GM21515 (cell line): ENCODE measurements around the gene GATA5.
"Not testable (repeated sequence)": the region's sequence is repeated elsewhere in the genome, so short reads cannot be mapped to it uniquely, and the experiment has no call there.

Experiments
- ATAC-seq: cut with Tn5 transposase; IDR thresholded peaks from one replicate; pipeline ENCODE4 v1.9.1; 2021; ENCODE audit not compliant: unreplicated experiment

GATA5 gene

GRCh38 chr20:62433658-62434497 is 41.9 kb downstream of the GATA5 start:
- ATAC-seq, result no peak

DNA sequence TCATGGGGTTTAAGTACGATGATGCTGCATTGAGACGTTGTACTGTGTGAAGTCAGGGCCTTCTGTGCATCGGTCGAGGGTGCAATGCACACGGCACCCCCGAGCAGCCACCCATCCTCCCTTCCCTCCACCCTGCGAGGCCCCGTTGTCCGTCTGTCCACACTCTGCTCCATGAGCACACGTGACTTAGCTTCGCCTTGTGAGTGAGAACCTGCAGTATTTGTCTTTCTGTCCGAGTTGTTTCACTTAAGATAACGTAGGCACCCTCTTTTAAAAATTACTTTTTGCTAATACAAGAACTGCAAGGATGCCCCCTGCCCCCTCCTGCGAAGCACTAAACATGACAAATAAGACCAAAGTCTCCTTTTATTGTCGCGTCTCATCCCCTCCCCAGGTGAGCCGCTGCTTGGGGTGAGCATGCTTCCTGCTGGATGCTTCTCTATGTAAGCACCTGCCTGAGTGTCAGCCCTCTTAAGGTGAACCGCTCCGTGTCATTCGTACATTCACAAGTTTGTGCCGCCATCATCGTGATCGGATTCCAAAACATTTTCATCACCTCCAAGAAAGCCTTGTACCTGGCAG is 44.8 kb downstream of the GATA5 start:
- no peak for ATAC-seq

- ATAC-seq, result no peak
Measured at GRCh38 chr20:62430311-62430853, 45.4 kb downstream of the GATA5 start.

DNA sequence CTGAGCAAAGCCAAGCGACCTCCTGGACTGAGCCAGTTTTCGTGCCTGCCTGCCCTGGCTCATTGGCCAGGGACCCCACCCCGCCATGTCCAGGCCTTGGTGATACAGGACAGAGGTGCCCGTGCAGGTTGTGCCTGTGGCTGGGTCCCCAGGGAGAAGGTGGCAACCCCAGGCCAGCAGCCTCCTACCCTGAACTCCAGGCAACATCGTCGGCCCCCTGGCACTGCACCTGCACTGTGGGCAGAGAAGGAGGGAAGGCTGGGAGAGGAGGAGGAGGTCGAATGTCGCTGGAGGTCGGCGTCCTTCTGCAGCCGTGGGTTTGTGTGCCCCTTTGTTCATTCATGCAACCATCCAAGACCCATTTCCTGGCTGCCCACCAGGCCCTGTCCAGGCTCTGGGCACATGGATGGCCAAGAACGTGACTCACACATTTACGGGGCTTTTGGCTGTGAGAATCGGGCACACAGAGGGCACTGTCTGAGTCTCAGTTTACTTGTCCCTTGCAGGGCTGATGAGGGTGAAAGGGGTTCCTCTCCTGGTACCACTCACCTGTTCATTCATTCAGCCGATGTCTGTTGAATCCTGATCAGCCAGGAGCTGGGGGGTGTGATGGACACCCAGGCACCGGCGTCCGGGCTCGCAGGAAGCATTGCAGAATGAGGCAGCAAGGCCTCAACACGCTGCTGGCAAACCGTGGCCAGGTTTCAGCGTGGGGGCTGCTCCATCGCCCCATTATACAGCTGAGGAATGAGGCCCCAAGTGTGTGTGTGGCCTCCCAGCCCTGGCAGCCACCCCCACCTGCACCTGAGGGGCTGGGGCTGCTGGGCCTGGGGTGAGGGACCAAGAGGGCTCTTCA is 46.1 kb downstream of the GATA5 start:
- ATAC-seq, result no peak

DNA sequence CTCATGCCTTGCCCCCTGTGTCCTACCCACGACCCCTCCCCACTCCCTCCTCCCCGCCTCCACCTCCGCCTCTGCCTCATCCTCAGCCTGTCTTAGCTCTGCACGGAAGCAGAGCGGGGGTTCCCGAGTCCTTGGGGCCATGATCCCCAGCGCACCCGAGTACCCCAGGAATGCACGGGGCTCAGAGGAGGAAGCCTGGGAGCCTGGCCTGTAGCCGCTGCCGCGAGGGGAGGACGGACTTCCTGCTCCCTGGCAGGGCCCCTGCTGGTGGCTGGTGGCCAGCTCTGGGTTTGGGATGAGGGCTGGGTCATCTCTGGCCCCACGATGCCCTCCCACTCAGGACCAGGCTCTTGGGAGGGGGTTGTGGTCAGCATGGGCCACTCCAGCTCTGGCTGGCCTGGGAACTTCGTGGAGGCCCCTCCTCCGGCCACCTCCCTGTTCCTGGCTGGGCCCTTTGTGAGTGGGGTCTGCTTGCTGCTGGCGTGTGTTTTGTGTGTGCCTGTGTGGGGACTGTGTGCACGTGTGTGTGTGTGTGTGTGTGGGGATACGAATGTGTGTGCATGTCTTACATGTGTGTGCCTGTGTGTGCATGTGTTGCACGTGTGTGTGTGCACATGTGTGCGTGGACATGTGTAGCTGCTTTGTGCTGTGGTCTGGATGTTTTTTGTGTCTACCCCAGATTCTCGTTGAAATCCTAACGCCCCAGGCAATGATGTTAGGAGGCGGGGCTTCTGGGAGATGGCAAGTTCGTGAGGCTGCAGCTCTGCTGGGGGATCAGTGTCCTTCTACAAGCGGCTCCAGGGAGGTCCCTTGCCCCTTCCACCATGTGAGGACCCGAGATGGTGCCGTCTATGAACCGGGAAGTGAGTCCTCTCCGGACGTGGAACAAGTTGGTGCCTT is 47.1 kb downstream of the GATA5 start:
- ATAC-seq, result no peak

DNA sequence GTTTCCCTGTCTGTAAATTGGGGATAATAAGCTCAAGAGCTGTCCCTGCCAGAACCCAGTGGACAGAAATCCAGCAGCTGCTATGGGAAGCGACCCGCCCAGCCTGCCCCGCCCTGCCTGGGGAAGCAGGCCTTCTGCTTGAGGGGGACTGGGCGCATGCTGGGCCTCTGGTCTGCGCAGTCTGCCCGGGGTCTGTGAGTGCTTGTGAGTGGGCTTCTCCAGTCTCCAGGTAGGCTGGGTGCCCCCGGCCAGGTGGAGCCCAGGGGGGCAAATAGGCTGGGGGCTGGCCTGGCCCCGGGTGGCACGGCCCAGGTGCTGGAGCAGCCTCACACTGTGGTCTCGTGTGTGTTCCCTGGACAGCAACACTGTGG is 47.8 kb downstream of the GATA5 start:
- ATAC-seq, result no peak

GRCh38 chr20:62427172-62428001 is 48.4 kb downstream of the GATA5 start, which contains the start of gene RBBP8NL:
Gene RBBP8NL (minus strand): TSS chr20:62427539. CDS start chr20:62419647, 7,892 bp downstream.
- ATAC-seq, result no peak

DNA sequence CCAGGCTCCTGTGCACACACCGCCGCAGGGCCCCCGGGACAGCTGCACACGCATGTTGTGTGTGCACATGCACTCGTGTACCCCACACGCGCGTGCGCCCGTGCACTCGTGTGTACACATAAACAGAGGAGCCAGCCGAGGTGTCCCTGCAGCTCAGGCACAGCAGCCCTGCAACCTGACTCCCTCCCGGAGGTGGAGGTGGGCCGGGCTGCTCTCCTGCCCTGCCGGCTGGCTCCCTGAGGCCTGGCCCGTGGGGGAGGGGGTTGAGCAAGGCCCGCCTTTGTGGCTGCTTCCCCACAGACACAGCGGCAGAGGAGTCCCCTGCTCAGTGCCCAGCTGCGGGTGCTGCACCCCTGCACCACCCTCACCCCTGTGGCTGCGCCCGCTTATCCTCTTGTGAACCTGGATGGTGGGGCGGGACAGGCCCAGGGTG is 49.1 kb downstream of the GATA5 start:
- no peak for ATAC-seq

GRCh38 chr20:62426059-62426348 is 49.8 kb downstream of the GATA5 start:
- ATAC-seq, result not testable (repeated sequence)

GRCh38 chr20:62425281-62426058 is 50.3 kb downstream of the GATA5 start:
- no peak for ATAC-seq

DNA sequence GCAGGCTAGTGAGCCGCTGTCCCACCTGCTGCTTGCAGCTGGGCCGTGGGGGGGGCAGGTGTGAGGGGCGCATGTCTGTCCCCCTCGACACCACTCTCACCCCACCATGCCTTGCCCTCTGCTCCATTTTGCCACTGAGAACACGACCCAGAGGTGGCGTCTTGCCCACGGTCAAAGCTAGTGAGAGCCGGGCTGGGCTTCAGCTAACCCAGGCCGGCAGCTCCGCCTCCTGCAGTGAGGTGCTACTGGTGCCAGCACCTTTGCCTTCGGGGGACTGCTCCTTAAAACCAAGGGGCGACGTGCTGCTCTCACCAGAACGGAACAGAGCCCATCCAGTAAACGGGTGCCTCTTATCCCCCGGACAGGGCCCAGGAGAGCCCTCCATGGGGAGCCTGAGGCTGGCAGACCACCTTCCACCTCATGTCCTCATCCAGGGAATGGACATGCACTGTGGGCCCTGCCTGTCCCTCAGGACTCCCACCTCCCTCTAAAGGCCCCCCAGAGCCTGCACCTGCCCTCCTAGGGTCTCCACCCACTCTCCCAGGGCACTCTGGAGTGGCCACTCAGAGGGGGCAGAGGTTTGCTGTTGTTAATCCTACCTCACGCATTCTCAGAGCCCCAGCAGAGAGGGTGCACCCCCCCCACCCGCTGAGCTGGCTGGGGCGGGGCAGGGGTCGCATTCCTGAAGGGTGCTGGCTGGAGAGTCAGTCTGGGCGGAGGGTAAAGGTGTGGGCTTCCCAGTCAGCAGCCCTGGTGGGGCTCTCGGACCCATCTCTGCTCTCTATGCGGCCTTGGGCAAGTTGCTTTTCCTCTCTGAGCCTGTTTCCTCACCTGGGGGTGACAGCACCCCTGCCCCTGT is 51.3 kb downstream of the GATA5 start:
- no peak for ATAC-seq

- no peak for ATAC-seq
Measured at GRCh38 chr20:62423326-62423706, 52.5 kb downstream of the GATA5 start.

- ATAC-seq, result no peak
Measured at GRCh38 chr20:62422636-62423325, 53.0 kb downstream of the GATA5 start.

DNA sequence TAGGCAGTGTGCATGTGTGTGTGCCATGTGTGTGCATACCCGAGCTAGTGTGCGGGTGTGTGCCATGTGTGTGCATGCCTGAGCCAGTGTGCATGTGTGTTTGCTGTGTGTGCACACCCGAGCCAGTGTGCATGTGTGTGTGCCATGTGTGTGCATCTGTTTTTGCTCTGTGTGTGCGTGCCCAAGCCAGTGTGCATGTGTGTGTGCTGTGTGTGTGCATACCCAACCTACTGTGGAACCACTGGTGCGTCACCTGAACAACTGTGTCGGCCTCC is 54.1 kb downstream of the GATA5 start:
- no peak for ATAC-seq

GRCh38 chr20:62420846-62421715 is 54.7 kb downstream of the GATA5 start:
- no peak for ATAC-seq

- ATAC-seq, result no peak
Measured at GRCh38 chr20:62419759-62420158, 56.0 kb downstream of the GATA5 start.
